Endothelial cell of hepatic sinusoid (primary cell): ENCODE data around the gene DUSP6.

Experiments used
- in situ Hi-C: cut with HindIII; loops from 2 replicates; pipeline ENCODE4 v1.10.0; 2017; ENCODE audit warnings: low sequenced_read_pairs

The DUSP6 gene

GRCh38 chr12:89352492-89353187 is at the start of gene DUSP6:
TSS of gene DUSP6 (minus strand) at chr12:89352501. CDS start at chr12:89352039, 462 bp downstream.
- in situ Hi-C loops: no loop called here

- in situ Hi-C loops: no loop called here
These were observed 49.2 kb upstream of the DUSP6 start for GRCh38 chr12:89401433-89402058.

- in situ Hi-C loops: no loop called here
These were observed 48.1 kb upstream of the DUSP6 start for GRCh38 chr12:89400415-89400814.

GRCh38 chr12:89395712-89396111 is 43.4 kb upstream of the DUSP6 start:
- in situ Hi-C loops: no loop called here

- in situ Hi-C loops: no loop called here
These were observed 41.3 kb upstream of the DUSP6 start for GRCh38 chr12:89393551-89394121.

- in situ Hi-C loops: no loop called here
These were observed 40.1 kb upstream of the DUSP6 start for GRCh38 chr12:89392391-89392790.

GRCh38 chr12:89391726-89392336 is 39.5 kb upstream of the DUSP6 start:
- in situ Hi-C loops: no loop called here

GRCh38 chr12:89390802-89391673 is 38.7 kb upstream of the DUSP6 start:
- in situ Hi-C loops: no loop called here

GRCh38 chr12:89389755-89390661 is 37.7 kb upstream of the DUSP6 start:
- in situ Hi-C loops: no loop called here

GRCh38 chr12:89386138-89386537 is 33.8 kb upstream of the DUSP6 start:
- in situ Hi-C loops: no loop called here

GRCh38 chr12:89384807-89385206 is 32.5 kb upstream of the DUSP6 start:
- in situ Hi-C loops: loop anchor here (5.0 kb wide), 1 partner anchor 72 kb away; no protein-coding TSS in a partner anchor

GRCh38 chr12:89384050-89384758 is 31.9 kb upstream of the DUSP6 start:
- in situ Hi-C loops: loop anchor here (5.0 kb wide), 1 partner anchor 73 kb away; no protein-coding TSS in a partner anchor

- in situ Hi-C loops: loop anchor here (5.0 kb wide), 1 partner anchor 74 kb away; no protein-coding TSS in a partner anchor
These were observed 31.1 kb upstream of the DUSP6 start for GRCh38 chr12:89383235-89384049.

- in situ Hi-C loops: loop anchor here (5.0 kb wide), 1 partner anchor 75 kb away; no protein-coding TSS in a partner anchor
These were observed 30.0 kb upstream of the DUSP6 start for GRCh38 chr12:89382328-89382727.

GRCh38 chr12:89379839-89380467 is 27.7 kb upstream of the DUSP6 start:
- in situ Hi-C loops: loop anchor here (5.0 kb wide), 1 partner anchor 77 kb away; no protein-coding TSS in a partner anchor

GRCh38 chr12:89379148-89379838 is 27.0 kb upstream of the DUSP6 start:
- in situ Hi-C loops: no loop called here

- in situ Hi-C loops: no loop called here
These were observed 24.5 kb upstream of the DUSP6 start for GRCh38 chr12:89376844-89377243.
